ENCODE measurements around the gene SDK2. TPM values are rescaled to one million over a fixed set of nuclear protein-coding genes. Genes with fewer than 3 reads are reported as not detected.

SDK2 gene
- polyA plus RNA-seq, 2 of the 4 experiments (the other 2 are of a cell fraction) = 0.36 to 0.57 TPM

DNA sequence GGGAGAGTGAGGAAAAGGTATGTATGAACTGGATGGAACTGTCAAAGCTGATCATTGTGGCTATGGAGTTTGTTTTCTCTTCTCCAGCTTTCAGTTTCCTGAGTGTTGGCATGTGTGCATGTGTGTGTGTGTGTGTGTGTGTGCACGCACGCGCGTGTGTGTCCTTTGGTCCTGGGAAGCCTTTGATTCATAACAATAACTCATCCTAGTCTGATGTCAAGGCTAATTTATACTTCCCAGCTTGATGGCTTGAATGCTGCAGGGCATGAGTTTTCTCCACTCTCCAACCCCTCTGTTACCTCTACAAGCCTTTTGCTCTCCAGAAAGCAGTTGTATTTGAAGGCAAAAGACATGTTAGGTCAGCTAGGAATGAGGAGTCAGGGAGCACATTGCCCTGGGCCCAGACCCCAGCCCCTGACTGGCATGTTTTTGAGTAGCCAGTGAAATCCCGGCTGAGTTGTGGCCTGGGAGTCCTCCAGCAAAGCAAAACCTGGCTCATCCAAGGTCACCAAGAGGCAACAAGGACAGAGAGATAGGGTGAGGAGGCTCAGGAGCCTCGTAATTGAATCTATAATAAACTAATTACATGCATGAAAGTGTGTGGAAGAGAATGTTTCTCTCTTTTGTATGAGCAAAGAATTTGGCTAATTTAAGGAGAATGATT lies 323.5 kb downstream of the SDK2 start:
- ATAC-seq (no peak), FAIRE-seq (no peak), DNase-seq (ENCODE audit: low read depth in 1 of 2, low spot score in 1 of 2) (no peak)
- no peak overlapping the region for H3K4me2 ChIP-seq
- POLR2A ChIA-PET = interaction anchor here (0.9 kb wide), 1 partner anchor 9 kb away, joined by 4 read pairs; the partner anchor contains the start of gene CDC42EP4
- H3K9me3 ChIP-seq = peaks cover 12% of the 10 kb centered on the region; the same call in 2 of the 3 replicates
- TF ChIP-seq JUNB (IDR thresholded peaks at IDR 0.05) (no peak), RCOR1 (IDR thresholded peaks at IDR 0.05; ENCODE audit: low read depth, low read length) (no peak), JUN (IDR thresholded peaks at IDR 0.05) (no peak), BHLHE40 (IDR thresholded peaks at IDR 0.05; ENCODE audit: low read depth, low read length) (no peak), ZSCAN20 (CRISPR knock-in tag; IDR thresholded peaks at IDR 0.05) (no peak), ZC3H11A (IDR thresholded peaks at IDR 0.05) (no peak), MYC (IDR thresholded peaks at IDR 0.05; ENCODE audit: borderline replicate concordance, low read length) (no peak)
- CTCF ChIA-PET = interaction anchor here (0.8 to 29.0 kb wide), 7 partner anchors 10 to 65 kb away, joined by 3 to 385 read pairs (median 4); partner anchors contain the start of gene CDC42EP4
- H3K4me1 ChIP-seq = 0 out of 3 replicates have a peak, but pooled peaks cover 4% of the 10 kb centered on the region
- no peak overlapping the region for H3K27ac ChIP-seq
- WGBS (ENCODE audit: missing lambda C conversion rate) = 75% methylated on average over 6 of the region's 6 CpGs
- H3K4me3 ChIP-seq = no peak overlapping the region

DNA sequence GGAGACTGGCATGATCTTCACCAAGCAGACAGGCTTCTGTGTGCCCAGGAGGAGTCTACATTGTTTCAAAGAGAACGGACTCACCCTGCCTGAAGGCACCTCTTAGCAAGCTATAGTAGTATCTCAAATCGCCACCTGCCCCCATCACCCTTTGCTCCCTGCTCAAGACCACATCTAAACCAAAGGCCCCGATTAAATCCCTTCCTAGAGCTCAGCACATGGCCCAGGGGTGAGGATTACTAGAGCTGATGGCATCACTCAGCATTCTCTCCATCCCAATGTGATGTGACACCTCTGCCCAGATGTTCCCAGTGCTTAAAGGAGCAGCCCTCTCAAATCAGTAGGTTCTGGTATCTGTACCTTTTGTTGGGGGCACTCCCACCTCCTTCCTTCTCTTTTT lies 324.5 kb downstream of the SDK2 start:
- peaks cover 12% of the 10 kb centered on the region; the same call in 2 of the 3 replicates for H3K9me3 ChIP-seq
- no peak for ATAC-seq
- ChIA-PET POLR2A (interaction anchor here (0.9 kb wide), 1 partner anchor 8 kb away, joined by 4 read pairs; the partner anchor contains the start of gene CDC42EP4), CTCF (interaction anchor here (0.8 to 29.0 kb wide), 7 partner anchors 9 to 64 kb away, joined by 3 to 385 read pairs (median 9); partner anchors contain the start of gene CDC42EP4)
- no peak for TF ChIP-seq SMC3 (IDR thresholded peaks at IDR 0.05)
- TF ChIP-seq FOXS1 (CRISPR knock-in tag; IDR thresholded peaks at IDR 0.05) = no peak
- TF ChIP-seq, protein P1, sequence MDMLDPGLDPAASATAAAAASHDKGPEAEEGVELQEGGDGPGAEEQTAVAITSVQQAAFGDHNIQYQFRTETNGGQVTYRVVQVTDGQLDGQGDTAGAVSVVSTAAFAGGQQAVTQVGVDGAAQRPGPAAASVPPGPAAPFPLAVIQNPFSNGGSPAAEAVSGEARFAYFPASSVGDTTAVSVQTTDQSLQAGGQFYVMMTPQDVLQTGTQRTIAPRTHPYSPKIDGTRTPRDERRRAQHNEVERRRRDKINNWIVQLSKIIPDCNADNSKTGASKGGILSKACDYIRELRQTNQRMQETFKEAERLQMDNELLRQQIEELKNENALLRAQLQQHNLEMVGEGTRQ (IDR thresholded peaks at IDR 0.05) = no peak
- no peak for TF ChIP-seq POLR2AphosphoS2 (conservative IDR thresholded peaks at IDR 0.05; ENCODE audit: low read length)
- no peak for TF ChIP-seq HEYL (CRISPR knock-in tag; IDR thresholded peaks at IDR 0.05)
- TF ChIP-seq TFCP2L1 (CRISPR knock-in tag; IDR thresholded peaks at IDR 0.05) = no peak
- TF ChIP-seq TP53 (CRISPR knock-in tag; IDR thresholded peaks at IDR 0.05) = no peak
- TF ChIP-seq RCOR1 (IDR thresholded peaks at IDR 0.05; ENCODE audit: low read depth, low read length) = no peak
- no peak for TF ChIP-seq KDM1A (IDR thresholded peaks at IDR 0.05; ENCODE audit: low read depth)
- TF ChIP-seq, protein P2, sequence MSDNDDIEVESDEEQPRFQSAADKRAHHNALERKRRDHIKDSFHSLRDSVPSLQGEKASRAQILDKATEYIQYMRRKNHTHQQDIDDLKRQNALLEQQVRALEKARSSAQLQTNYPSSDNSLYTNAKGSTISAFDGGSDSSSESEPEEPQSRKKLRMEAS (IDR thresholded peaks at IDR 0.05) = no peak
- no peak for TF ChIP-seq CBX8 (IDR thresholded peaks at IDR 0.05)
- TF ChIP-seq, protein P3, sequence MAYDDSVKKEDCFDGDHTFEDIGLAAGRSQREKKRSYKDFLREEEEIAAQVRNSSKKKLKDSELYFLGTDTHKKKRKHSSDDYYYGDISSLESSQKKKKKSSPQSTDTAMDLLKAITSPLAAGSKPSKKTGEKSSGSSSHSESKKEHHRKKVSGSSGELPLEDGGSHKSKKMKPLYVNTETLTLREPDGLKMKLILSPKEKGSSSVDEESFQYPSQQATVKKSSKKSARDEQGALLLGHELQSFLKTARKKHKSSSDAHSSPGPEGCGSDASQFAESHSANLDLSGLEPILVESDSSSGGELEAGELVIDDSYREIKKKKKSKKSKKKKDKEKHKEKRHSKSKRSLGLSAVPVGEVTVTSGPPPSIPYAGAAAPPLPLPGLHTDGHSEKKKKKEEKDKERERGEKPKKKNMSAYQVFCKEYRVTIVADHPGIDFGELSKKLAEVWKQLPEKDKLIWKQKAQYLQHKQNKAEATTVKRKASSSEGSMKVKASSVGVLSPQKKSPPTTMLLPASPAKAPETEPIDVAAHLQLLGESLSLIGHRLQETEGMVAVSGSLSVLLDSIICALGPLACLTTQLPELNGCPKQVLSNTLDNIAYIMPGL (CRISPR knock-in tag; IDR thresholded peaks at IDR 0.05; ENCODE audit: borderline replicate concordance) = no peak
- TF ChIP-seq ZNF302 (CRISPR knock-in tag; IDR thresholded peaks at IDR 0.05) = no peak
- TF ChIP-seq CHD2 (IDR thresholded peaks at IDR 0.05; ENCODE audit: low read length, partially characterized antibody) = no peak
- TF ChIP-seq KDM5A (IDR thresholded peaks at IDR 0.05) = no peak
- 0 out of 3 replicates have a peak, but pooled peaks cover 4% of the 10 kb centered on the region for H3K4me1 ChIP-seq
- FAIRE-seq = no peak
- no peak overlapping the region for H3K27ac ChIP-seq
- 66% methylated on average over 3 of the region's 3 CpGs for WGBS (ENCODE audit: missing lambda C conversion rate)
- no peak for DNase-seq (ENCODE audit: low read depth in 1 of 2, low spot score in 1 of 2)
- no peak overlapping the region for H3K4me2 ChIP-seq
- no peak overlapping the region for H3K4me3 ChIP-seq

DNA sequence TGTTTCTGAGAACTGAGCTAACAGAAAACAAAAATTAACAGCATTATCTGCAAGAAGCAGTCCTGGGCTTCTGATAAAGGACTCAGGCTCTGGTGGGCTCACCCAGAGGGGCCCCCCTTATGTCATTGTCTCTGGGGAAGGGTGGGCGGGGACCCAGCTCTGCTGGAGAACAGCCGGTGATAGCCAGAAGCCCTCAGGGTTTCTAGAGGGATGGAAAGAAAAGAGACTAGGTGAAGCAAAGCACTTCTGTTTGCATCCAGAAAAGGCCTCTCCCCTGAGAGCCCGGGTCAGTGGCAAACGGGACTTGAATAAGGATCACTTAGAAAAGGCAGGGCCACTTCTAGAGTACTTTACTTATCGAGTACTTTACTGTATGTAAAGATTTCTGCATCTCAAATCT lies 325.4 kb downstream of the SDK2 start:
- Histone ChIP-seq H3K9me3 (peaks cover 12% of the 10 kb centered on the region; the same call in 2 of the 3 replicates), H3K4me3 (no peak overlapping the region), H3K4me1 (0 out of 3 replicates have a peak, but pooled peaks cover 4% of the 10 kb centered on the region), H3K27ac (no peak overlapping the region), H3K4me2 (no peak overlapping the region)
- CTCF ChIA-PET = interaction anchor here (0.7 to 29.0 kb wide), 6 partner anchors 8 to 127 kb away, joined by 3 to 385 read pairs (median 10); partner anchors contain the start of genes CDC42EP4 and COG1
- ATAC-seq = no peak
- no peak for DNase-seq (ENCODE audit: low read depth in 1 of 2, low spot score in 1 of 2)
- WGBS (ENCODE audit: missing lambda C conversion rate) = 64% methylated on average over 5 of the region's 5 CpGs
- POLR2A ChIA-PET = no interaction called here
- no peak for FAIRE-seq
- TF ChIP-seq TFCP2L1 (CRISPR knock-in tag; IDR thresholded peaks at IDR 0.05) (no peak), POLR2A (IDR thresholded peaks at IDR 0.05; ENCODE audit: low read length) (no peak), KDM1A (IDR thresholded peaks at IDR 0.05; ENCODE audit: low read depth) (no peak), ESRRA (IDR thresholded peaks at IDR 0.05; ENCODE audit: borderline replicate concordance, low read length) (no peak), RAD21 (conservative IDR thresholded peaks at IDR 0.05 in 1 of 2, IDR thresholded peaks at IDR 0.05 in 1 of 2) (no peak), BHLHE40 (IDR thresholded peaks at IDR 0.05; ENCODE audit: low read depth, low read length) (no peak), ZNF302 (CRISPR knock-in tag; IDR thresholded peaks at IDR 0.05) (no peak), RCOR1 (IDR thresholded peaks at IDR 0.05; ENCODE audit: low read depth, low read length) (no peak), TP53 (CRISPR knock-in tag; IDR thresholded peaks at IDR 0.05) (no peak), RNF2 (IDR thresholded peaks at IDR 0.05; ENCODE audit: borderline replicate concordance, low read depth) (no peak), CEBPB (IDR thresholded peaks at IDR 0.05) (no peak)
- TF ChIP-seq, protein P4, sequence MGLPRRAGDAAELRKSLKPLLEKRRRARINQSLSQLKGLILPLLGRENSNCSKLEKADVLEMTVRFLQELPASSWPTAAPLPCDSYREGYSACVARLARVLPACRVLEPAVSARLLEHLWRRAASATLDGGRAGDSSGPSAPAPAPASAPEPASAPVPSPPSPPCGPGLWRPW (IDR thresholded peaks at IDR 0.05) = no peak
- TF ChIP-seq, protein P3 (CRISPR knock-in tag; IDR thresholded peaks at IDR 0.05; ENCODE audit: borderline replicate concordance) = no peak
- TF ChIP-seq, protein P1 (IDR thresholded peaks at IDR 0.05) = no peak

Measured in A549 (cell line).